ENCODE results near the gene REPS2.

Gene REPS2

DNA sequence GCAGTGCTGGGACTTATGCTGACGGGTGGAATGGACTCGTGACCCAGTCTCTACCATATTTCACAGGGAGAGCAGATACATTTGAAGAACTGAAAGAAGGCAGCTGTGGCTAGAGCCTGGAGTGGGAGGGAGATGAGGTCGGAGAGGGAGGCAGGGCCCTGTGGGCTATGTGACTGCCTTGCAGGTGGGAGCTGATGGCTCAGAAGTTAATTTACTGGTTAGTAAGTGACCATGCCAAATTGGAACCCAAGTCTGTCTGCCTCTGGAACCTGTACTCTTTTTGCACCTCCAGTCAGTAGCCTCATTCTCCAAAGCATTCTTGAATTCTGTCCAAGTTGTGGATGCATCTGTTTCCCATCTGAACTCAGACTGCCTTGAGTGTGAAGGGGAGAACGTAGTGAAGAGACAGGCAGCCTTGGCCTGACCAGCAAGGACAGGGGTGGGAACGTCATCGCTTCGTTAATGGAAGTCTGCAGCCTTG, 92.3 kb downstream of the REPS2 start:
- no peak for DNase-seq

DNA sequence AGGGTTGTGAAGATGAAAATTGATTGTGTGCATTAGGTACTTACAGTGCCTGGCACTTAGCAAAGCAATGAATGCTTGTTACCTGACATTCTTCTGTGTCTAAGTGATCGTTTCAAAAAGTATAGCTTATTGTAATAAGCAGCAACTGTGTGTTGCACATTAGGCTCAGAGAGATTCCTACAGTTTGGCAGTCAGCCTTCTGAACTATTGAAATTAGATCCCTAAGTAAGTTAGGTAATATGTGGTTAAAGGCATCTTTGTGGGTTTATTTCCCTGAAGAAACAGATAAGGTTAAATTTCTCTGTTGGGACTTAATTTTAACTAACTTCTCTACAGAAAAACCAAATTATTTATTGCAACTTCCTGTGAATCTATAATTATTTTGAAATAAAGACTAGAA, 93.4 kb downstream of the REPS2 start:
- no peak for DNase-seq

DNA sequence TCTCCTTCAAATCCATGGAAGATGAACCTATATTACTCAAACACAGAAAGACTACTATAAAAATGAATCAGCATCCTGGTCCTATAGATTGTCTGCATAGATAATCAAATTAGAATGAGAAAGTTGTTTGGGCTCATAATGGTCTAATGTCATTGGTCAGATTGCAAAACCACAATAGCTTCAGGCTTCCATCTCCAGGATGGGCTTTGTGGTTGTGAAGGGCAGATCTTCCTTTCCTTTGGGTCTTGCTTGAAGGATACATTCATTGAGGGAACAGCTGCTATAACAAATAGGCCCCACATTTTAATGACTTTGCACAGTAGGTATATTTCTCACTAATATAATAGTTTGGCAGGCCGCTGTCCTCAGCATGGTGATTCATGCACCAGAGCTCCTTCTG, 94.3 kb downstream of the REPS2 start:
- DNase-seq, result no peak

DNA sequence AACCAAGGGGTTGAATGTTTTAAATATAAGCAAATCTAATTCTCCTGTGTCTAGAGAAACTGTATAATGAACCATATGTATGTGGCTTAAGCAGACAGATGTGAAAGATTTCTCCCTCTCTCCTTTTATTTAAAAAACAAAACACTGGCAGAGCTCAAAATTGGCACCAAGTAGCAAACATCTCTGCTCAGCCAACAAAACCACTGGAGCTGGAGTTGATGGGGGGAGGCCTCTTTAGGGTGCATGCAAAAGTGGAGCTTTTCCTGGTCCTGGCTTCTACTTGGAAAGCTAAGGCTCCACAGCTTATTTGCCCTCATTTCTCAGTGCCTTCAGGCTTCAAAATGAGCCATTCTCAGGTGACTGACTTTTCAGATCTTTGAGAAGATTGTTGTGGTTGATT, 95.6 kb downstream of the REPS2 start:
- no peak for DNase-seq

DNA sequence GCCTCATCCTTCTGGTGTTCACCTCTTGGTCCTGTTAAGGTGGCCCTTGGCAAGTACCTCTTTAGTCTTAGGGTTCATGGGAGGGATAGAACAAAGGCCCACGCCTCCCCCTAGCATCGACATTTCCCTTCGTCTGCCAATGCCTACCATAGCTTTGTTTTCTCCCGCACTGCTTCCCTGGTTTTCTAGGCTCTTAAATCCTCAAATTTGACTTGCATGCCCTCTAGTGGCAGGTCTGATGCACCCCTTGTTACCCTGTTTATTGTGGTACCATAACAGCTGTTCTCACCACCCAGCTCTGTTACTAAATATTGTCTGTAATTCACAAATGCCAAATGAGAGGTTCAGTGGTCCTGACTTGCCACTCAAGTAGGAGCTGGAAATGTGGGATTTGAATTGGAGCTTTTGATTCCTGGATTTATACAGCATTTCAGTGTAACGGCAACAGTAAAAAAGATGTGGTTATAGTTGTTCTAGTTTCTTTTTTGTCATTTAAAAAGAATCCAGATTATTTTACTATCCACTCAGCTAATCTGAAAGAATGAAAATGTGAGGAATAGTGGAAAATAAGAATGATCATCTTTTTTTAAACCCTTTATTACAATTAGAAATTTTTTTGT, 100.1 kb downstream of the REPS2 start:
- peak; percentile 64 for DNase-seq

DNA sequence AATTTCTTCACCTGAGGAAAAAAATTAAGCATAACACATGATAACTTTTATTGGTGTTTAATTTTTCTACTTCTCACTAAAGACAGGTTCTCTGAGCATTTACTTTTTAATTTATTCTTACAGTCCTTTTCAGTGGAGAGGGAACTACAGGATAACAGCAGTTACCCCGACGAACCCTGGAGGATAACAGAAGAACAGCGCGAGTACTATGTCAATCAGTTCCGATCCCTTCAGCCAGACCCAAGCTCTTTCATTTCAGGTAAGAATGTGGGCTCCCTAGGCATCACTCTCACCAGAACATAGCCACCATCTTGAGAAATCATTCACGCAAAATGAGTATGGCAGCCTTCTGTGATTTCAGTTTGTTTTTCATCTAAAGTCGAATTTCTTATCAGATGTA, 100.8 kb downstream of the REPS2 start:
- DNase-seq, result no peak

DNA sequence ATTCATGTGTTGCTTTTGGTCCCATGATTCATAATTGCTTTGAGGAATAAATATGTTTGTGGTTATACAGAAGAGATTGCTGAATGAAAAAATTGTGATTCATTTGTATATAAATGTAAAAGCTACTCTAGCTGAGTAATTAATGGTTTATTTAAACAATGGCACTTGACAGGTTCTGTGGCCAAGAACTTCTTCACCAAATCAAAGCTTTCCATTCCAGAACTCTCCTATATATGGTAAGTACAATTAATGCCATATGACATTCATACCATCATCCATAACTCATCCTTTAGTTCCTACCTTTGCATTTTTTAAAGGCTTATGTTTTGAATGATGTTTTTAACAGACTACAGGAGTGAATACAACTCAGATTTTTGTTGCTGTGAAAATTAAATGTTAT, 105.8 kb downstream of the REPS2 start:
- DNase-seq, result no peak

DNA sequence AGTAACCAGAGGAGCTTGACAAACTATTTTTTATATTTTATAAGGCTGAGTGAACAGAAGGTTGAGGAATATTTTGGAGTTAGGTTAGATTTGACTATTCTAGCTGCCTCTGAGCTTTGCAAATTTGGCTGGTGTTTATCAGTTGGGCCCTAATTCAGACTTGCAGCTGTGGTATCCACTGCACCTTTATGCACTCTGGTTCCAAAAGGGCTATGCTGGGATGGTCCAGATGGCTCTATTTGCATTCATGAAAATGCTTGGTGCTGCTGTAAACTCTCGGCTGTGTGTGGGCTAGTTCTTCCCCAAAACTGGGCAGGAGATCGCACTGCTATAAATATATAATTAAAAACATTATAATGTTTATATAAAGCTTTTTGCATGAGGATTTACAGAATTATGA, 106.3 kb downstream of the REPS2 start:
- DNase-seq, result no peak

DNA sequence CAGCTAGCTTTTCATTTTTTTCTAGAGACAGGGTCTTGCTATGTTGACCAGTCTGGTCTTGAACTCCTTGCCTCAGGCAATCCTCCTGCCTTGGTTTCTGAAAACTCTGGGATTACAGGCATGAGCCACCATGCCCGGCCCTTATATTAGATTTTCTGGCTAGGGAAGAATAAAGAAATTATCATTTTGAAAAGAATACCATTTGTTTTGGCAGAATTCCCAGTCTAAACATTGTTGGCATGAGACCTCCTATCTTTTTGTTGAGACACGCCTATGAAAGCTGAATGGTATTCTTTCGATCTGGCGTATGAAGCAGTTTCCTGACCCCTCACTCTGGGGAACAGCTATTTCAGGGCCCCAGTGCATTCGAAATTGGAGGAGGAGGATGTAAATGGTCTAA, 107.0 kb downstream of the REPS2 start:
- DNase-seq, result no peak

DNA sequence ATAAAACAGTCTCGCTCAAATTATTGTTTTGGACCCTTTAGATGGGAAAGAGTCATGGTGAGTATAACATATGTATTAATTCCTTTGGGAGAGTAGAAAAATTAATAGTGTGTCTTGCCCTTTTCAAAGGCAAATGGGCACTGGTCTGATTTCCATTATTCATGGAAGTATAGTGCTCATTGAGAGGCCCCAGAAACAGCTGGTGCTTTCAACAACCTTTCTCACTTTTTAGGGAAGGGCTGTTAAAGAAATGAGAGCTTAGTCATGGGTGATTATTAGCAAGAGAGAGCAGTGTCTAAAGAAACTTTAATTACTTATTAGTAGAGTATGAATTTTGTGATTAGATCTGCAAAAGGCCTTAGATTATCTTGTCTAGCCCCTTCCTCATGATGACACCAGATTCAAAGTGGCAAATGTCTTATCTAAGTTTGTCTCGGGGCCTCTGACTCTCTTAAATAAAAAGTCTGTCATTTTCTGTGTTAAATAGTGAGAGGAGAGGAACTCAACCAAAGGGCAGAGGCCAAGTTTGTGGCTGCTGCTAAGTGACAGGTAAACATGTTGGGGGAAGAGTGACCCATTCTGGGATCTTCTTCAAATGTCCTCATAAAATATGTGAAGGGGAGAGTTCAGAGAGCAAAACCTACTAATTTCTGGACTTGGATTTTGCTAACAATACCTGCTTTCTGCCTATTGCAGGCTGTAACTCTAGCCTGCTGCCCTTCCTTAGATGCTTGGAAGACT, 110.6 kb downstream of the REPS2 start:
- no peak for DNase-seq

DNA sequence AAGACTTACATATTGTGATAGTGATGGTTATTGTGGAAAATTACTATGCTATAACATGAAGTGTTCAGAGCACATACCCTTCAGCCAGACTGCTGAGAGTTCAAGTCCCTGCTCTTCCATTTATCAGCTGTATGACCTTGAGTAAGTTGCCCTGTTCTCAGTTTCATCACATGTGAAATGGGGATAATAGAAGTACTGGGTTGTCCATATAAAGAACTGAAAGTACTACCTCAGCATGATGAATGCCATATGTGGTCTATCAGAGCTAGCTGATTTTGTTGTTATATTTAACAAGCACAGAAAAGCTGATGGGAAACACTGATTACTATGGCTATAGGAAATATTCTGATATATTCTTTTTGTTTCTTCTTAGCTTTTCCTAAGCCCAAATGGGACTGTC, 115.6 kb downstream of the REPS2 start:
- no peak for DNase-seq

DNA sequence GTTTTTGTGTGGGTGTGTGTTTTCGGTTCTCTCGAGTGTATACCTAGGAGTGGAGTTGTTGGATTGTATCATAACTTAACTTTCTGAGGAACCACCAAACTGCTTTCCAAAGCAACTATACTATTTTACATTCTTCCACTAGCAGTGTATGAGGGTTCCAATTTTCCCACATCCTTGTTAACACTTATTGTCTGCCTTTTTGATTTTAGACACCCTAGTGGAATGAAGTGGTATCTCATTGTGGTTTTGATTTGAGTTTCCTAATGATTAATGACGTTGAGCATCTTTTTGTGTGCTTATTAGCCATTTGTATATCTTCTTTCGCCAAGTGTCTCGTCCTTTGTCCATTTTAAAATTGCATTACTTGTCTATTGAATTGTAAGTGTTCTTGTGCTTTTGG, 118.6 kb downstream of the REPS2 start:
- no peak for DNase-seq

DNA sequence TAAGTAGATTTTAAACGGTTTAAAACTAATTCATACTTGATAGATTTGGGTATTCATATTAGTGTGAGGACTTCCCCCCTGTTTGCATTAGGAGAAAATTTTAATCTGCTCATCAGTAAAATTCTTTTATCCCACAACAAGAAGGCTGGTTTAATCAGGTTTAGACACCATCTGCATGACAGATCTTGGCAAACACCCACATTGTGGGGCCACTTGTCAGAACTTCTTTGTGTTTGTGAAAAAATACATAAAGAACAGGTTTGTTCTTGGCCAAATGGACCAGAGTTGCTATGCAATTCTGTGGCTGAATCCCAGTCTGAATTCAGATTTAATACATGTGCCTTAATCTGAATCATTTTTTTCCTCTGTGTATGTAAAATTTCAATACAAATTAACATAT, 121.1 kb downstream of the REPS2 start:
- no peak for DNase-seq

DNA sequence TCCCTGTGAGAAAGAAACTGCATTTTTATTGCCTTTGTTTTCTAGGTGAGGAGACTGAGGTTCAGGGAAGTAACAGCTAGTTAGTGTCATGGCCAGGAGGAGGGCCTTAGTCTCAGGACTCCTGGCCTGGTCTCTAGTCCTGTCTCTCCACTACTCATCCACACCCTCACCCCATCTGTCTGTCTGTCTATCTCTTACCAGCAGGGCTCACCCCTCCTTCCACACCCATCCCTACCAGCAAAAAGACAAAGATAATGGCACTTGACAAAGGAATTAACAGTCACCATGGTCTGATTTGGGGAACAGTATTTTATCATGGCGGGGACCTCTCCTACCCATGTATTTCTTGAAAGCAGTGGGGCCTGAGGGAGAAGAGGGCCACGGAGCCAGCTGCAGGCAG, 125.8 kb downstream of the REPS2 start:
- DNase-seq, result no peak

DNA sequence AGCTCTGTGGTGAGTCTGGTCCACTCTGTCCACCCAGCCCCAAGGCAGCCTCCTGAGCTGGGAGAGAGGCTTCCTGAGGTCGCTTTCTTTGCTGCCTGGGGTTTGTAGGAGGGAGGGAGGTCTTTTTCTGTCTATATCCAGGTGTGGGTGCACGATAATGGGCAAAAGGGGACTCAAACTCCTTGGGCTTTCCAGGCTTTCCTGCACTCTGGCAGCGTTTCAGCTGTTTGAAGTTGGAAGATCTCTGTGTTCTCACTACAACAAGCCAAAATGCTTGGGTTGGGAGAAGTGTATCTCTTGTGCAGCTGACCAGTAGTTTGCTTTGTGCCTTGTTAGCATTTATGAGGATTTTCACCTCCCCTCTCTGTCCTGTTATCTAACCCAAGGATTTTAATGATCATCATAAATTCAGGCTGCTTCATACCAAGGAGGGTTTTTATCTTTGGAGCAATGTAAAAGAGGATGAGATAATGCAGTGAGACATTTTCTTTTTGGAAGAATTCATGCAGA, 126.3 kb downstream of the REPS2 start:
- no peak for DNase-seq

DNA sequence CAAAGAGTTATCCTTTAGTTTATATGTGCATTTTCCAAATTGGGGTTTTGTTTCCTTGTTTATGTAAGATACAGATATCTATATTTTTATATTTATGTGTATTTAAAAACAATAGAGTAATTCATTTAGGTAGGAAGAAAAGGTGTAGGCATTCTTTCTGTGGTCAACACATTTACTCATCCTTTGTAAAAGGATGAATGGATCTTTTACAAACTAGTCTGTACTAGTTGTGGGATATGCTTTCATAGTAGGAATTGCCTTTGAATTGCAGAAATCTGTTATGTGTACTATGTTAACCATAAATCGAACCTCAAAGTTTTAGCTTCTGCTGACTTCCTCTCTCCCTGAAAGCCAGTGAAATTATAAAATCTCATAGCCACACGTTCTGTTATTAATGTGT, 128.5 kb downstream of the REPS2 start:
- DNase-seq, result no peak

DNA sequence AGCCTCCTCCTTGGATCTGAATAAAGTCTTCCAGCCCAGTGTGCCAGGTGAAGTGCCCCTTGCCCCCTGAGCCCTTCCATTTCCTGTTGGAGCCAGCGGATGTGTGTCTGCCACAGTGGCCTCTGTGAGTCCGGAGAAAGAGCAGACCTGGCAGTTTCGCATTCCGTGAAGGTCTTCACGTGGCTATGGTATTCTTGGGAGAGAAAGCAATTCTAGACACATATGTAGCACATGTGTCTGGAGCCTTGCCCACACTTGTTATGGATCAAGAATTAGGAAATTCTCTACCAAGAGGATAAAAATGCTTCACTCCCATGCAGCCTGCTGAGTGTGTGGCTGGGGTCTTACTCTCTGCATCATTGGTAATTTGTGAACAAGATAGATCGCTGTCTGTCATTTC, 130.9 kb downstream of the REPS2 start:
- DNase-seq, result no peak

DNA sequence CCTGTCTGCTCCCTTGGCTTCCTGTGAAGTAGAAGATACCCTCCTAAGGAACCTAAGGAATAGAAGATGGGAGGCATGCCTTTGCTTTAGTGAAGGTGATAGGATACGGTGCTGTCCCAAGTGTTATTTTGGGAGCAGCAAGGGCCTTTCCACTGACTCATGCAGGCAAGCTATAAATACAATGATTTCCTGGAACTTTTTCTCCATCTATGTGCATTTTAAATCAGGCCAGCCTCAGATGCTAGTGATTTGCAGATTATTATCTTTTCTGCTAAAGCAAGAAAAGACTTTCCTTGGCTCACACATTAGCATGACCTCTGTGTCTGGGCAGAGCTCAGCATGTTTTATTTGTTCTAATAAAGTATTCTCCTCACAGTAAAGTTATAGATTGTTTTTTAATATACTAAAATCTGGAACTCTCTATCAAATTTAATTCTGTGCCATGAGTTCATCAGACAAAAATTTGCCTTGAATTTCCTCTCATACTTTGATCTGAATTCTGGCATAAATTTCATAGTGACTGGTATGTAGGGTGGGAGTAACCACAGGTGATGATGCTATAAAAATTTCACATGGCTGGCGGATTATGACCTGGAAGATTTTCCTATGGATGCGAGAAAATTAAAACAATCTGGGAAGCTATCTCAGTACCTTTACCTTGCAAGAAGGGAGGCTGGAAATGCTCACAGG, 131.7 kb downstream of the REPS2 start:
- no peak for DNase-seq

DNA sequence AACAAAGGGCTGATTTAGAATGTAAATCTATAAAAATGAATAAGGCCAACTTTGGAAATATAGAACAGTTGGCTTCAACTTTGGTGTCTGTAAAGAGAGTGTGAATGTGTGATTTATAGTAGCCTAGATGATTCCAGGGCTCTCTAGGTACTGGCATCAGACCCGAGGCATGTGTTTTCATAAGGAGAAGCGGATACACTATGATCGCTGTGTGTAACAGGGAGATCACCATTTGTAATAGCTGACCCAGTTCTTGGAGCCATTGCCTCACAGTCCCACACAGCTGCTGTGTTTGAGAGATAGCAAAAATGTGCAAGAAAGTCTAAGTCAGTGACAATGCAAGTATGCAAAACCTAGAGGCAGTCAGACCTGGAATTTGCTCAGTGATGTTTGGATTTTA, 135.1 kb downstream of the REPS2 start:
- DNase-seq, result no peak

DNA sequence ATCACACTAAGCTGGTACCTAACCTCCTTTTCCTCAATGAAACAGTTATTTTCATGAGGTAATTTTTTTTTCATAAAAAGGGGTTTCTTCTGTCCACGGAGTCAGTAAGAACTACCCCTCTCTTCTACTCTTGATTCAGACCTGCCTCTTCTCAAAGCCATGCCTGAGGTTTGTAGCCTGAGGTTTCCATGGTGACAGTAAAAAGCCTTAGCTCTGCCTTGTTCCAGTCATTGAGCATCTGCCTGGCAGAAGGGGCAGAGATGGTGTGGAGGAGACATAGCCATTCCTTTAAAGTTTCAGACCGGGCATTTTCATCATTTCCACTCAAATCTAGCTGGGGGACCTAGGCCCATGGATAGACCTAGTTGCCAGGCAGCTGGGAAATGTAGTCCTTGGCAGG, 135.5 kb downstream of the REPS2 start:
- DNase-seq, result no peak

DNA sequence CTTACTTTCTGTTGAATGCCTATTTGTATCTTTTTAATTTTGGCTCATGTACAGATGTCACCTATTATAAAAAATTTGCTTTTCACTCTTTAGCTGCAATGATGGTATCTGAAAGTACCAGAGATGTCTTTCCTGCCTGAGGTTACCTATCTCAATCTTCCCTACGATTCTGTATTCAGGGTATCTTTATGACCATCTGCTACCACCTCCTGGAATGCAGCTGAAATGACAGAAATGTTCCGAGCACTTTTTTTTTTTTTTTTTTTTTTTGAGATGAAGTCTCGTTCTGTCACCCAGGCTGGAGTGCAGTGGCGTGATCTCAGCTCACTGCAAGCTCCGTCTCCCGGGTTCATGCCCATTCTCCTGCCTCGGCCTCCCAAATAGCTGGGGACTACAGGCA, 136.4 kb downstream of the REPS2 start:
- DNase-seq, result no peak

DNA sequence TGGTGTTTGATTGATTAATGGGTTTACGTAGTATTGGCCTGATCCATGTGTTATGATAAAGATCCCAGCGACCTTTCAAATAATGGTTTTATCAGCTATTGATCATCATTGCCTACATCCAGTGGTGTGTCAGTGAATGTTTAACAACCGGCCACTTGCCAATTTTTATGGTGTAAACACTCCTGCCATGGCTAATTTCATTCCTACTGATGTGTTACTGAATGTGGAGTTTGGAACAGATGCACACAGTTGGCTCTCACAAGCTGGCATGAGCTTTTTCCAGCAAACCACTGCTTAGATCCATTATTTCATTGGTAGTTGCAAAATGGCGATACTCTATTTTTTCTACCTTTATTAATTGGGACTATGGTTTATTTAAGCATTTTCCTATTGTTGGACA, 139.9 kb downstream of the REPS2 start:
- no peak for DNase-seq

DNA sequence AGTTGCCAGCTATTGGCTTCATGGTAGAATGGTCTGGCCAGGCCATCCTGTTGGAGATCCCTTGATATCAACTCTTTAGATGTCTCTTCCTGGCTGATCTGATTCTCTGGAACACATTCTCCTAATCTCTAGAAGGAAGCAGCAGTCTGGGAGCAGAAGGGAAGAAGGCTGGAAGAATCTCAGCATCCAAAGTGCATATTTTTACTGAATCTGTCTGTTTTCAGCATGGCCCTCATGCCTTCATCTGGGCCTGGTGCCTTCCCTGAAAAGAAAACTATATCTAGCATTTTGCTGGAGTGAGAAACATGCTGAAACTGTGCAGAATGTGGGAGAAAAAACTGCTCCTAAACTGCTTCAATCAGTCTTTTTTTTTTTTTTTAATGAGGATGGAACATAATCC, 148.7 kb downstream of the REPS2 start:
- no peak for DNase-seq

Data from NCI-H510A (cell line).